ENCODE results near the gene TMEM259. TPM values are rescaled to one million over a fixed set of nuclear protein-coding genes. Genes with fewer than 3 reads are reported as not detected.

TMEM259 gene
- total and polyA plus RNA-seq, 2 of the 8 experiments (the other 6 are each of a cell fraction or from before 2014, with no cell fraction given) = 140 to 243 TPM

- TF ChIP-seq MAX (IDR thresholded peaks at IDR 0.05) = peak; percentile 24; the same call in 1 of the 2 replicates
- TF ChIP-seq TAF7 (optimal IDR thresholded peaks at IDR 0.05; ENCODE audit: borderline replicate concordance, low read depth, low read length) = peak; percentile 90
- no peak for TF ChIP-seq ZNF274 (IDR thresholded peaks at IDR 0.05; ENCODE audit: borderline replicate concordance, extremely low read depth, low read length)
- TF ChIP-seq RBBP5 (IDR thresholded peaks at IDR 0.05; ENCODE audit: borderline replicate concordance, low read depth, low read length) = no peak
- no peak for TF ChIP-seq MAFK (IDR thresholded peaks at IDR 0.05; ENCODE audit: low read depth, low read length)
- TF ChIP-seq EP300 (IDR thresholded peaks at IDR 0.05; ENCODE audit: borderline replicate concordance in 1 of 2, low read depth in 2 of 2, low read length in 2 of 2) = peak in 1 of 2 experiments; percentile 87; a peak in 1 of 3 replicates
- TF ChIP-seq JUND (IDR thresholded peaks at IDR 0.05; ENCODE audit: low read length) = no peak
- TF ChIP-seq NRF1 (IDR thresholded peaks at IDR 0.05; ENCODE audit: low read depth, low read length) = no peak
- TF ChIP-seq GABPA (IDR thresholded peaks at IDR 0.05; ENCODE audit: borderline replicate concordance, insufficient read depth, low read length) = no peak
- no peak for TF ChIP-seq EZH2 (IDR thresholded peaks at IDR 0.05; ENCODE audit: low read depth, low read length, severe bottlenecking)
- no peak for TF ChIP-seq JUN (IDR thresholded peaks at IDR 0.05; ENCODE audit: low read depth, low read length)
- no peak for TF ChIP-seq GTF2F1 (IDR thresholded peaks at IDR 0.05; ENCODE audit: borderline replicate concordance, low read depth, low read length)
- TF ChIP-seq CTCF (IDR thresholded peaks at IDR 0.05; ENCODE audit: control extremely low read depth in 1 of 3, insufficient read depth in 1 of 3, low read depth in 1 of 3, low read length in 3 of 3) = no peak
- peak; percentile 58 to 69; a peak in 3 of 4 replicates for TF ChIP-seq SIN3A (conservative IDR thresholded peaks at IDR 0.05 in 1 of 2, IDR thresholded peaks at IDR 0.05 in 1 of 2; ENCODE audit: low read depth in 1 of 2, low read length in 2 of 2)
- TF ChIP-seq FOSL1 (IDR thresholded peaks at IDR 0.05; ENCODE audit: insufficient read depth, low read depth, low read length) = no peak
- no peak for TF ChIP-seq CEBPB (IDR thresholded peaks at IDR 0.05; ENCODE audit: low read depth, low read length)
- TF ChIP-seq KDM4A (IDR thresholded peaks at IDR 0.05; ENCODE audit: low read depth, low read length, severe bottlenecking) = no peak
- no peak for TF ChIP-seq SP1 (IDR thresholded peaks at IDR 0.05; ENCODE audit: low read depth, low read length)
- TF ChIP-seq POLR2AphosphoS5 (IDR thresholded peaks at IDR 0.05; ENCODE audit: low read depth, low read length) = peak; percentile 89
- TF ChIP-seq CHD2 (IDR thresholded peaks at IDR 0.05; ENCODE audit: low read length) = no peak
These were observed 7.4 kb upstream of the TMEM259 start (continued) for GRCh38 chr19:1028062-1028926.

Data from H1 (cell line).